NT2/D1 (cell line): ENCODE results near the gene CFTR.

Source experiments
- DNase-seq: peaks from one replicate; pipeline ENCODE4 v3.0.0-alpha.2; 2011; ENCODE audit warnings: low read depth, low spot score
- H3K27me3 ChIP-seq: 2 replicates; pipeline ENCODE4 v1.6.0; 2011; ENCODE audit warnings: mild to moderate bottlenecking; ENCODE audit not compliant: insufficient read length, insufficient read depth
- H3K36me3 ChIP-seq: 2 replicates; pipeline ENCODE4 v1.6.1; 2011; ENCODE audit warnings: mild to moderate bottlenecking, low read length, mixed read lengths; ENCODE audit not compliant: insufficient read depth, insufficient read length
- H3K4me1 ChIP-seq: 2 replicates; pipeline ENCODE4 v1.5.1; 2011; ENCODE audit not compliant: insufficient read depth, insufficient read length
- H3K4me3 ChIP-seq: 2 replicates; pipeline ENCODE4 v1.5.1; 2011; ENCODE audit warnings: low read depth; ENCODE audit not compliant: insufficient read length
- H3K9ac ChIP-seq: 2 replicates; pipeline ENCODE4 v1.6.0; 2011; ENCODE audit warnings: low read depth; ENCODE audit not compliant: insufficient read length
- H3K9me3 ChIP-seq: 2 replicates; pipeline ENCODE4 v1.5.1; 2011; ENCODE audit warnings: mild to moderate bottlenecking, low read length; ENCODE audit not compliant: insufficient read depth
- SUZ12 ChIP-seq: IDR thresholded peaks from 2 replicates; pipeline ENCODE4 v1.6.1; 2011; ENCODE audit not compliant: insufficient read length, insufficient read depth; ENCODE audit errors: extremely low read depth
- YY1 ChIP-seq: IDR thresholded peaks from 2 replicates; pipeline ENCODE4 v1.6.1; 2011; ENCODE audit not compliant: insufficient read length, insufficient read depth
- ZNF274 ChIP-seq: IDR thresholded peaks from 2 replicates; pipeline ENCODE4 v1.6.1; 2011; ENCODE audit warnings: mild to moderate bottlenecking, low read depth, low read length

The CFTR gene

GRCh38 chr7:117479225-117480054 is at the start of gene CFTR:
TSS of gene CFTR (plus strand) at chr7:117480025. CDS start at chr7:117480095, 70 bp downstream.
- no peaks in the 10 kb centered on the region for H3K4me1 ChIP-seq
- no peaks in the 10 kb centered on the region for H3K9me3 ChIP-seq
- peak within 1 kb of the TSS; percentile 50 for H3K4me3 ChIP-seq
- H3K36me3 ChIP-seq, result no peaks in the 10 kb centered on the region
- peaks cover 39% of the 10 kb centered on the region for H3K27me3 ChIP-seq
- H3K9ac ChIP-seq, result peak within 1 kb of the TSS; percentile 77
- DNase-seq, result no peak
- TF ChIP-seq ZNF274 (no peak), YY1 (no peak), SUZ12 (no peak)

- no peaks in the 10 kb centered on the region for H3K9me3 ChIP-seq
- no peaks in the 10 kb centered on the region for H3K4me1 ChIP-seq
- H3K4me3 ChIP-seq, result no peak overlapping the region
- H3K9ac ChIP-seq, result no peak overlapping the region
- no peaks in the 10 kb centered on the region for H3K27me3 ChIP-seq
- no peak for TF ChIP-seq ZNF274
- TF ChIP-seq YY1, result no peak
- TF ChIP-seq SUZ12, result no peak
- H3K36me3 ChIP-seq, result no peaks in the 10 kb centered on the region
- no peak for DNase-seq
These were observed 44.3 kb upstream of the CFTR start for GRCh38 chr7:117435475-117436043.

GRCh38 chr7:117444646-117445045 is 35.2 kb upstream of the CFTR start:
- Histone ChIP-seq H3K4me1 (no peaks in the 10 kb centered on the region), H3K27me3 (no peaks in the 10 kb centered on the region), H3K9me3 (no peaks in the 10 kb centered on the region), H3K9ac (no peak overlapping the region), H3K36me3 (no peaks in the 10 kb centered on the region), H3K4me3 (no peak overlapping the region)
- no peak for DNase-seq
- TF ChIP-seq SUZ12 (no peak), ZNF274 (no peak), YY1 (no peak)

GRCh38 chr7:117445206-117445605 is 34.6 kb upstream of the CFTR start:
- H3K4me1 ChIP-seq, result no peaks in the 10 kb centered on the region
- no peaks in the 10 kb centered on the region for H3K27me3 ChIP-seq
- no peaks in the 10 kb centered on the region for H3K36me3 ChIP-seq
- no peaks in the 10 kb centered on the region for H3K9me3 ChIP-seq
- TF ChIP-seq ZNF274, result no peak
- no peak for TF ChIP-seq YY1
- no peak for TF ChIP-seq SUZ12
- no peak overlapping the region for H3K4me3 ChIP-seq
- DNase-seq, result no peak
- H3K9ac ChIP-seq, result no peak overlapping the region

GRCh38 chr7:117446220-117446815 is 33.5 kb upstream of the CFTR start:
- no peak for DNase-seq
- TF ChIP-seq ZNF274 (no peak), SUZ12 (no peak), YY1 (no peak)
- Histone ChIP-seq H3K4me1 (no peaks in the 10 kb centered on the region), H3K4me3 (no peak overlapping the region), H3K27me3 (no peaks in the 10 kb centered on the region), H3K9me3 (no peaks in the 10 kb centered on the region), H3K9ac (no peak overlapping the region), H3K36me3 (no peaks in the 10 kb centered on the region)

- no peaks in the 10 kb centered on the region for H3K4me1 ChIP-seq
- H3K9ac ChIP-seq, result no peak overlapping the region
- no peaks in the 10 kb centered on the region for H3K36me3 ChIP-seq
- no peaks in the 10 kb centered on the region for H3K27me3 ChIP-seq
- TF ChIP-seq YY1, result no peak
- no peak for TF ChIP-seq ZNF274
- TF ChIP-seq SUZ12, result no peak
- DNase-seq, result no peak
- no peak overlapping the region for H3K4me3 ChIP-seq
- H3K9me3 ChIP-seq, result no peaks in the 10 kb centered on the region
These were observed 31.2 kb upstream of the CFTR start for GRCh38 chr7:117448655-117449054.

- no peak overlapping the region for H3K9ac ChIP-seq
- H3K9me3 ChIP-seq, result no peaks in the 10 kb centered on the region
- TF ChIP-seq ZNF274 (no peak), SUZ12 (no peak), YY1 (no peak)
- no peaks in the 10 kb centered on the region for H3K27me3 ChIP-seq
- no peak overlapping the region for H3K4me3 ChIP-seq
- no peaks in the 10 kb centered on the region for H3K4me1 ChIP-seq
- H3K36me3 ChIP-seq, result no peaks in the 10 kb centered on the region
- no peak for DNase-seq
These were observed 20.7 kb upstream of the CFTR start for GRCh38 chr7:117458977-117459583.
